Epithelial cell of esophagus (primary cell): ENCODE data around the gene ST6GALNAC5.

Source experiments
- DNase-seq: peaks from one replicate; pipeline ENCODE4 v3.0.0; 2010; ENCODE audit warnings: low read depth
- H3K4me3 ChIP-seq: 2 replicates; pipeline ENCODE4 v1.5.1; 2011; ENCODE audit warnings: mild to moderate bottlenecking, low read length, control low read depth
- TF ChIP-seq, protein P1 (sequence below): IDR thresholded peaks from 2 replicates; pipeline ENCODE4 v1.5.1; 2011; ENCODE audit warnings: low read depth, mild to moderate bottlenecking, low read length, control low read depth, inconsistent platforms; ENCODE audit not compliant: insufficient read depth; ENCODE audit errors: missing control alignments

The ST6GALNAC5 gene

GRCh38 chr1:76832521-76832920 is 34.8 kb upstream of the ST6GALNAC5 start:
- DNase-seq, result peak; percentile 7
- TF ChIP-seq, protein P1, sequence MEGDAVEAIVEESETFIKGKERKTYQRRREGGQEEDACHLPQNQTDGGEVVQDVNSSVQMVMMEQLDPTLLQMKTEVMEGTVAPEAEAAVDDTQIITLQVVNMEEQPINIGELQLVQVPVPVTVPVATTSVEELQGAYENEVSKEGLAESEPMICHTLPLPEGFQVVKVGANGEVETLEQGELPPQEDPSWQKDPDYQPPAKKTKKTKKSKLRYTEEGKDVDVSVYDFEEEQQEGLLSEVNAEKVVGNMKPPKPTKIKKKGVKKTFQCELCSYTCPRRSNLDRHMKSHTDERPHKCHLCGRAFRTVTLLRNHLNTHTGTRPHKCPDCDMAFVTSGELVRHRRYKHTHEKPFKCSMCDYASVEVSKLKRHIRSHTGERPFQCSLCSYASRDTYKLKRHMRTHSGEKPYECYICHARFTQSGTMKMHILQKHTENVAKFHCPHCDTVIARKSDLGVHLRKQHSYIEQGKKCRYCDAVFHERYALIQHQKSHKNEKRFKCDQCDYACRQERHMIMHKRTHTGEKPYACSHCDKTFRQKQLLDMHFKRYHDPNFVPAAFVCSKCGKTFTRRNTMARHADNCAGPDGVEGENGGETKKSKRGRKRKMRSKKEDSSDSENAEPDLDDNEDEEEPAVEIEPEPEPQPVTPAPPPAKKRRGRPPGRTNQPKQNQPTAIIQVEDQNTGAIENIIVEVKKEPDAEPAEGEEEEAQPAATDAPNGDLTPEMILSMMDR, result no peak
- no peak overlapping the region for H3K4me3 ChIP-seq

DNA sequence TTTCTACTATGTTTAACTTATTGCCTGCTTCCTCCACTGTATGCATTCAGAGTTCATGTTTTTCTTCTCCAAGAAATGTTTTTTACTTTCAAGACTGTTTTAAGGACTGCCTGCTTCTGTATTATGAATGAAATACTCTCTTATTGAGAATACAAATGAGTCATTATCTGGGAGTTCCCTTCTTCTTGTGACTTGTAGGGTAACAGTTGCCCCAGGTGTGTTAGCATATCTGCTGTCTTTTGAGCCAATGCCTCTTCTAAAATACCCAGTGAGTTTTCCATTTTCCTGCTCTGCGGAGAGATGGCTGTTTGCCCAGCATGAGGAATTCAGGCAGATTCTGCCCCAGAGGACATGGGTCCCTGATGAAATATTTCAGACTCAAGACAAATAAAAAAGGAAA is 34.1 kb upstream of the ST6GALNAC5 start:
- TF ChIP-seq, protein P1, result no peak
- H3K4me3 ChIP-seq, result no peak overlapping the region
- peak; percentile 49 for DNase-seq

- DNase-seq, result no peak
- TF ChIP-seq, protein P1, result no peak
- H3K4me3 ChIP-seq, result no peak overlapping the region
Measured at GRCh38 chr1:76833856-76834255, 33.4 kb upstream of the ST6GALNAC5 start.

- TF ChIP-seq, protein P1, result no peak
- DNase-seq, result peak; percentile 6
- H3K4me3 ChIP-seq, result no peak overlapping the region
Measured at GRCh38 chr1:76835203-76835602, 32.1 kb upstream of the ST6GALNAC5 start.

DNA sequence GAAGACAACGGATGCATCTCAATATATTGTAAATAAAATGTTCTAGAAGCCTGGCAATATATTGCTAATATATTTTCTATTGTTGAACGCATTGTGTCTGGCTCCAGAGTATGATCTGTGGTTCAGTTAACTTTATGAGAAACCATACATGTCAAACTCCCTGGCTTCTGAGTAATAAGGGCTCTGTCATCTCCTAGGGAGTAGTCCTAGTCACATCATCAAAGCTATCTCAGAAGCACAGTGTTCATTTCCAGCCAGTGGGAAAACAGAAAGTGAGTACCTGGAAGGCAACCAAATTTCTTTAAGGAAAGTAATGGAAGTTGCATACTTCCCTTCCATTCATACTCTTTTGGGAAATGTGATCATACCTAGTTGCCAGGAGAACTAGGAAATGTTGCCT is 27.0 kb upstream of the ST6GALNAC5 start:
- TF ChIP-seq, protein P1, result no peak
- no peak overlapping the region for H3K4me3 ChIP-seq
- DNase-seq, result no peak

DNA sequence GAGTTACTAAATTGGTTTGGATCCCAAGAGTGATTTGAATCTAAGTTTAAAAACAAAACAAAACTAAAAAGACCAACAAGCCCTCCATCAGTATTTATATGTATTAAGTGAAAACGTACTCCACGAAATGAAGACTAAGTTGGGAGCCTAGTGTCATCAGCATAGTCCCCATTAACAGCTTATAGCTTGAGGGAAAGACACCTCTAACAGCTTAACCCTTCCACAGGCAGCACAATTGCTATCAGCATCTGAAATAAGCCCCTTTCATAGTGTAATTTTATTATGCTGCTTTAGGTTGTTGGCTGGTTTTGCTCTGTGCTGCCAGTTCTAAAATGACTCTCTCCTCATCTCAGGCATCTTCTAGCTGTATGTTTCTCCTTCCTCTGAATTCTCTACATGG is 25.8 kb upstream of the ST6GALNAC5 start:
- TF ChIP-seq, protein P1, result no peak
- no peak overlapping the region for H3K4me3 ChIP-seq
- DNase-seq, result no peak

DNA sequence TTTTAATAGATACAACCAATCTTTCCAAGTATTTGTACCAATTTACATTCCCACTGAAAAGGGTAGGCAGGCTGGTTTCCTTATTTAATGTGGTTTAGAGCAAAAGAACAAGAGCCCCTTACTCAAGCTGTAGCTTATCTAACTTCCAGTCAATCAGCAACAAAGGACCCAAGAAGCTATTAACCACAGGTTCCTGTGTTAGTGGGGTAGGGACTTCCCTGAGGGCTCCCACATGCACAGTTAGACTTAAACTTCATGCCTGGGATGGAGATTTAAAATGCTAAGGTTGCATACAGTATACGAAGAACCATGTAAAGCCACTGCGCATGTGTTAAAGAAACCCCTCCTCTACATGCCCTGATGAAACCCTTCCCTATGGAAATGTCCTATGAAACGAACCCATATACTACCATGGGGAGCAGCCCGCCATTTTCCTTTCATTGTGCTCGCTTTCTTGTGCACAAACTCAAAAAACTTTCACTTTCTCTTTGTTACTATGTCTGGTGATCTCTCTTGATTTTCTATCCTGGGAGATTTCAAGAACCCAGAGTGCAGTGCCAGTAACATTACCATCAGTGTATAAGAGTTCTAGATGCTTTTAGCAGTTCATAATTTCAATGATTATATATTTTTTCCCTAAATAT is 23.3 kb upstream of the ST6GALNAC5 start:
- no peak overlapping the region for H3K4me3 ChIP-seq
- no peak for DNase-seq
- TF ChIP-seq, protein P1, result no peak
